HG03103 (cell line): ENCODE results near the gene SULT1C2.
"Not testable (repeated sequence)": the region's sequence is repeated elsewhere in the genome, so short reads cannot be mapped to it uniquely, and the experiment has no call there.

Source experiments
- ATAC-seq: cut with Tn5 transposase; IDR thresholded peaks from one replicate; pipeline ENCODE4 v1.9.1; 2021; ENCODE audit warnings: low read depth; ENCODE audit not compliant: unreplicated experiment

SULT1C2 gene

DNA sequence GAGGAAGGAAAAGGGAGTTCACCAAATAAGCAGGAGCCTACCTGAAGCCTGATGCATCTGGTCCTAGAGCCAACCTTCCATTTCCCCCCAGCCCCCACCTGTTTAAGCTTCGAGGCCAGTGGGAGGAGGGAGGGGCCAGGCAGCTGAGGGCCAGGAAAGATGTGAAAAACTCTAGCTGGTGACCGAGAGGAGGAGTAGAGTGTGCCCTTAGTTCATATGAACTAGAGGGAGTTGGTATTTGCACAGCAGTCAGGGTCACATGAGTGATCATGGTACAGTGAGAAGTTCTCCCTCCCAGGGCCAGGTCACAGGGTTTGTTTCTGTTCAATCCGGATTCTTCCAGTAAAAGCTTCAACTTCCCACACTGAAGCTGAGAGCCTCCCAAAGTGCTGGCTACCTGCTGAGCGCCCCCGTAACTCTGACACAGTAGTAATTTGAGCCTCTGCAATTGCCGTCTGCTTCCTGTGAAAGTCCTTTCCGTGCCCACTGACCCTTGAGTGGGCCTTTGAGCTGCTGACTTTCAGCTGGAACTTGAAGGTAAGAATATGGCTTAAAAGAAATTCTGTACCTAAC is at the start of gene SULT1C2:
Gene SULT1C2 (plus strand): TSS at position 362 of the 573 bp plus-strand sequence. CDS start 4,773 bp downstream, outside the sequence.
- no peak for ATAC-seq

DNA sequence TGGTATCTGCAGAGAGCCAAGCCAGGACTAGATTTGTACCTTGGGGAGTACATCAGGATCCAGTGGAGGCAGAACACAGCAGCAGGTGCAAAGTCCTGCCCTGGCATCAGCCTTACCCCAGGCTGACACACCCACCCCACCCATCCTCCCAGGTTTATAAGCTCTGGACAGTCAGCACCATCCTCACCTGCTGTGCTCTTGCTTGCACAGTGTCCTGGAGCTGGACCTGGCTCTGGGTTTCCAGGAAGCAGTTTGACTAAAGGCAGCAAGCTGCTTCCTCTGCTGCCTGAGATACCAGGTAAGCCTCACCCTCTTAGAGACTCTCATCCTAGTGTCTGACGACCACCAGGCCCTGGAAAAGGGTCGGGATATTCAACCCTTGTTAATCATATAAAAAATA is 48.9 kb upstream of the SULT1C2 start, which contains the start of gene SULT1C3:
Gene SULT1C3 (plus strand): TSS at position 183 of the 400 bp plus-strand sequence. CDS start 7,227 bp downstream, outside the sequence.
- no peak for ATAC-seq

DNA sequence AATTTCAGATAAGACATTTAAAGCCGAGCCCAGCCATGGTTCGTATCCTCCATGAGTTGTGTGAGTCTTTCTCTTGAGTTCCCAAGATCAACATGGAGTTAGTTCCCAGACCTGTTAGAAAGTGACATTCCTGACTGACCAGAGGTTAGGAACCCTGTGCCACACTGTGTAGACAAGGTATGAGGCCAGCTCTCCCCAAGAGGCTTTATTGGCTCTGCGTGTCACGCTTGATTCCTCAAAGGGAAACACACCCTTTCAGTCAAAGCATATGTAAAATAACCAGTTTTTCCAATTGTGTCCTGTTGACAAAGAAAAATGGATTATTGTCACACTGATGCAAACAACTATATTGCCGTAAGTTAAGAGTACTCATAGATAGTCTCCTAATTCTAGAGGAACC is 47.7 kb upstream of the SULT1C2 start:
- no peak for ATAC-seq

DNA sequence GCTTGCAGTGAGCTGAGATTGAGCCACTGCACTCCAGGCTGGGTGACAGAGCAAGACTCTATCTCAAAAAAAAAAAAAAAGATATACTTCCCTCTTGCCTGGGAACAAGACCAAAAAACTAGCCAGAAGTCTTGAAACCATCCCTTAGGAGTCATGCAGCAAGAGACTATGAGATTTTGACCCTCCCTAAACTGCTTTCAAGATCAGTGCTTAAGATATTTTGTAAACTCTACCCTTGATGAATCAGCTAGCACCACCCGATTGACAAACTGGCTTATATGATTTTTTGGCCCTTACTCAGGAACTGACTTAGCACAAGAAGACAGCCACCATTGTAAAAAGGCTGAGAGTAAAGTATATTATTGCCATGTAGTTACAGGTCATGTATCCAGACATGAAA is 45.1 kb upstream of the SULT1C2 start:
- ATAC-seq, result no peak

DNA sequence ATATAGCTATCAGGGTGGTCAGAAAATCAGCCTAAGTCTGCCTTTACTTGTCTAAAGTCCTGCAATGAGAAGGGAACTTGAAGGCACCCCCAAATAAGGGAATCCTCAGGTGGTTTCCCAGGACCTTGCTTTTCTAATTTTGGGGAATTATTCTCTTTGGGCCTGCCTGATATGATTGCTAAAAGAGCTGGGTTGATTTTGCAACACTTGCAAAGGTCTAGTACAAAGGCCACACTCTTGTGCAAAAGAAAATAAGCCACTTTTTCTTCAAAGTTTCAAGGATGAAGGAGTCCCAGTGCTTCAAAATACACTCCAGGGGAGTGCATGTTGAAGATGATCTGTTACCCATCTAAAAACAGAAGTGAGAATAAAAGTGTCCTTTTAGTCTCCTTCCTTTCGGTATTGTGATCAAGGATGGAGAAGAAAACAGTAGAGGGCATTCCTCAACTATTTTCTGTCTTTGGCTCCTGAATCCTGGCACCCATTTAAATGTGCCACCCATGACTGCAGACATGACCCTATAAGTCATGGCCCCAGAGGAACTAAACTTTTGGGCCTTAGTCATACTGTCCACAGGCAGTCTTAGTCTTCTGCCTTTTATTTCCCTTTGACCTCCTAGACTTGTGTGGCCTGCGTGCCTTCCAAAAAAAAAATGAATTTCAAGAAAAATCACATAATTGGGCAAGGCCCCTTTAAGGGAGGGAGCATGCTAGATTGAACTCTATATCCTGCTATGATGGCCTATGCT is 43.9 kb upstream of the SULT1C2 start:
- no peak for ATAC-seq

DNA sequence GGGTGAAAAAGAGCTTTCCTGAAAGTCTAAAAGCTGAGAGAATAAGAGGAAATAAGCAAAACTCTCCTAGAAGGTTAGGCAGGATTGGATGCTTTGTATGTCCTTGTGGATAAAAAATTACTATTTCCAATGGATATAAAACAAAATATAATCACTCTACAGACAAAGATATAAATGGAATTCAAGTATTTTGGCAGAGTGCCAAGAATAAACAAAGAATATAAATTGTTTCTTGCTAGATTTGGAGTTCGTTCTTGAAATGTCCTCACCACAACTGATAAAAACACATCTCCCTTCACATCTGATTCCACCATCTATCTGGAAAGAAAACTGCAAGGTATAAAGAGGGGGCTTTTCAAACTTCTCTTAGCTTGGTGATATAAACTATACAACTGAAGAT is 35.6 kb upstream of the SULT1C2 start:
- no peak for ATAC-seq

DNA sequence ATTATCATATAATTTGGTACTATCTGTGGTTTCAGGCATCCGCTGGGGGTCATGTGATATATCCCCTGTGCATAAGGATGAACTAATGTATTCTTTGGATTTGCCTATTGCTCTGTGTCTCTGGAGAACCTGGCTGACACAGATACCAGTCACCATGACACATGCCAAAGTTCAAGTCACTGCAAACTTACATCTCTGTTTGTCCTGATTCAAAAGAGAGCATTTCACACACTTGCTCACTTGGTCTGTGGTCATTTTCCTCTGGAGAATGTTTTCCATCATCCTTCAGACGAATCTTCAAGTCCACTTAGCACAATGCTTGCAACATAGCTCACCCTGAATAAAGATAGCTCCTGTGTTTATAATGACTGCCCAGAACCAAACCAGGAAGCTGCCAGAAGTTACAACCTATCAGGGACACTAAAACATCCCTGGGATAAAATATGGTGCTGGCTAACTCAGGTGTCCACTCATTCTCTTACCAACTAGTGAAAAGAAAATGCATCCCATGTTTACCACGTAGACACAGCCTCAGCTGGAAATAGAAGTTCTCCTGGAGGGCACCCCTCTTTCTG is 30.9 kb upstream of the SULT1C2 start:
- no peak for ATAC-seq

DNA sequence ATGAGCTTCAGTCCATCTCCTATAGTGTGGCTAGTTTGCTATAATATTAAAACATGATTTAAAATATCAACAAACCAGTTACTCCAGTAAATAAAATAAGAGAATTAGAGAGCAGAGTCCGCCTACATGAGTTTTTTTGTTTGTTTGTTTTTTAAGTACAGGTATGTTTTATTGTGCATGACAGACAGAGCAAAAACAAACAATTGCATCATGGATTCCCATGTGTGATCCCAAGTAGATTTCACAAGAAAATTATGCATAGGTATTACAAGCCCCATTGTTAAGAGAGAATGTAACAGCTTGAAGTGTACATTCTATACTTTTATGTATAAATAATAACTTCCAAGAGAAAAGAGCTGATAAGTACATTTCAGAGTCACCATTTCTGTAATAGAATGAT is 27.9 kb upstream of the SULT1C2 start:
- no peak for ATAC-seq

DNA sequence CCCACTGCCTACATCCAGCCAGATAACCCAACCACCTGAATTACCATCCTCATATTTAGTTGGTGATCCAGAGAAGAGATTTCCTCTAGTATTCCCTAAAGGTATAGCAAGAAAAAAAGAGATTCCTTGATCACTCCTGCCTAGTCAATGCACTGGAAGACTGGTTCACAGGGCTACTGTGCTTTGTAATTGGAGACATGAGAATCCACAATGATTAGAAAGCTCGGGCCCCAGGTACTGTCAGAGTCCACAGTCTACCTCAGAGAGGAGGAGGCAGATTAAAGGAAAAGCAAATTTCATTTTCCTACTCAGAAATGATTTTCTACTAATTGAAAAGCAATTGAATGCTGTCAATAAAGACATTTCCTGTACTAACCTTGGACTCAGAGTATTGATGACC is 26.7 kb upstream of the SULT1C2 start:
- ATAC-seq, result no peak

DNA sequence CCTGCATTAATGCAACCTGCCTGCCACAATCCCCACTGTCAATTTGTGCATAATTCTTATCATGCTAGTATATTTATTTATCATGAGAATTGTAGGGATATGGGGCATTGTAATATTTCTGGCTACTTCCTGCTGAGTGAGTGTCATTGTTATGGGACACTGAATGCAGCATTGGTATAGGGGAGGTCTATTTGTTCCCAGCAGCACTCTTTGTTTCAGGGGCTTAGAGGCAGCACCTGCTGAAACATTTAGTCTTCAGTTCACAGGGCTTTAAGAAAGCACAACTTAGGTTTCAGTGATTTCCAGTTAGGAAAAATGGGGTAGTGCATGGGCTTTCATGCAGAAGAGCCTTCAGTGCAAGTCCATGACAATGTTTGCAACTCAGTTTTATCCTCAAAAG is 25.3 kb upstream of the SULT1C2 start:
- no peak for ATAC-seq

DNA sequence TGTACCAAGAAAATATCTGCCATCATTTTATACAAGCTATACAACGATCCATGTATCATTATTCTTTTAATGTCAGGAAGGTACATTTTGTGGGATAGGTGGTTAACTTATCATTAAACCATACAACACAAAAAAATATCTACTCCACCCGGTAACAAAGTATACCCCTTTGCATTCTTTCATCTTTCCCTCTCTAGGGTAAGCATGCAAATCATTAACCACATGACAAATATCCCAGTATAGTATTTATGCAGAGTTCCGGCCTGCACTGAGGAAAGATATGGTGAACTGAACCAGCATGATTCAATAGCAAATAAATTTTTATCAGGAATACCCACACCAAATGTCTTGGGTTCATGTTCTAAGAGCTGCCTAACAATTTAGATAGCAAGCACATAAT is 22.5 kb upstream of the SULT1C2 start:
- ATAC-seq, result no peak

DNA sequence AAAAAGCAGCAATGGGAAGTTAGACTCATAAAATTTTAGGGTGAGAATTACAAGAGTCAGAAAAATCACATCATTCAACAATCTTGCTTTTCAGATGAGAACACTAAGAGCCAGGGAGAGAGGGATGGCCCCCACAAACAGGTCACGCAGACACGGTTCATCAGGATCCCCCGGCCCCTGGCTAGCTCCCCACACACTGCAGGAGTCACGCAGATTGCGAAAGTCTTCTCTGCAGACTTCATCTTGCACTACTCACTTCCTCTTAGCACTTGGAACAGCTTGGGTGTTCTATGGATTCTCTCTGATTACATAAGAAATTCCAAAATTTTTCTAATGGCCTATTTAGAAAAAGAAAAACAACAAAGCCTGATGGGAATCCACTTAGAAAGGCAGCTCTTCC is 21.6 kb upstream of the SULT1C2 start:
- no peak for ATAC-seq

DNA sequence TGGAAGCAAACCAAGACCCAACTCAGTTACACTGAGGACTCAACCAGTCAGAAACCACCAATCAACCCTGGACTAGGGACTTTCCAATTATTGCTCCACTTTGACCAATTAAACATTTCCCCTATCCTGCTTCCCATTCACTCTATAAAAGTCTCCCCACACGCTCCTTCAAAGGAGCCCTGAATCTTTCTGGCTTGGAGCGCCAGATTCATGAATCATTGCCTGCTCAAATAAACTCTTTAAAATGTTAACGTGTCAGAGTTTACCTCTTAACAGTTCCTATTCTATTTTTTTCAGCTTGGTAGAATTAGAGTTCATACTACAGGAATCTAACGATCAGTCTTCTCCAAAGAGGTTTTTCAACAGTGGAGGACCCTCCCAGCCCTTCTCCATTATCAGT is 20.7 kb upstream of the SULT1C2 start:
- ATAC-seq, result no peak

DNA sequence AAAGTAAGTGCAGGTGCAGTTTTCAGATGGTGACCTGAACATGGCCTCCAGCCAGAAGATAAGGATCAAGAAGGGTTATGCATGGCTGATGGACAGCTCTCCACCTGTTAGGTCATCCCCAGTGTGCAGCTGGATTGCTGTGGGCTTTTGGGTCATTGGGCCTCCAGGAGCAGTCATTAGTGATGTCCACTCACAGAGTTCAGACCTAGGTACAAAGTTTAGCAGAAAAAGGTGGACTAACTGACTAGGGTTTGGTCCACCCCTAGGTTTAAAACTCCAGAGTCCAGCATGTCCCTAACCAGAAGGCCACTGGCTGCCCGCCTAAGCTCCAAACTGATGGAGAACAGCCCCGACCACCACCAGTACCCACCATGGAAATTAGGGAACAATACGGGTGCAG is 18.3 kb upstream of the SULT1C2 start:
- no peak for ATAC-seq

DNA sequence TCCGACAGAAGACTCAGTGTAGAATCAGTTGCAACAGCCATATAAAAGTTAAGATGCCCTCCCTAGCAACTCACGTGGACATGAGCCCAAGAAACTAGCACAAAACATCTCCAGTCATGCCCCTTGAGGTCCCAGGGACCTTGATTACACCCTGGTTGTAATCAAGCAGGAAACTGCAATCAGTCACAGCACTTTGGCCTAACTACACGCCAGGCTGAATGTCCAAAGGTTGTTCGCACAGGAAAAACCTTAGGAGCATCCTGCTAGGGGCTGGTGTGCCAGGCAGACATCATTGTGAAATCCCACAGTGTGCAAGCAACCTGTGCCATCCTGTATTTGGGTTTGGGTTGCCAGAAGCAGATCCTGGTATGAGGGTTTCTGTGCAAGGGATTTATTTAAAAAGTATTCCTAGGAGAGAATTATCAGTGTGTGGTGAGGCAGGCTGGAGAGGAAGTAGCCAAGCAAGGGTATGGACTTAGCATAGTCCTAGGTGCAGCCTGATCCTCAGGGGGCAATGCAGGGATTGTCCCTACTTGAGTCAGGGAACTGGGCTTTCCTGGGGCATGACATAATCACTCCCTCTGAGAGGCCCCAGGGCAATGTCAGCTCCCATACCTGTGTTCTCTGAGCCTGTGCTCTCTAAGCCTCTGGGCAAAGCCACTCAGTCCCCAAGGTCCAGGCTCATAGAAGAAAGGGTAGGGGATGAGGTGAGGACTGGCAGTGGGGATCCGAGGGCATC is 17.8 kb upstream of the SULT1C2 start:
- ATAC-seq, result no peak

DNA sequence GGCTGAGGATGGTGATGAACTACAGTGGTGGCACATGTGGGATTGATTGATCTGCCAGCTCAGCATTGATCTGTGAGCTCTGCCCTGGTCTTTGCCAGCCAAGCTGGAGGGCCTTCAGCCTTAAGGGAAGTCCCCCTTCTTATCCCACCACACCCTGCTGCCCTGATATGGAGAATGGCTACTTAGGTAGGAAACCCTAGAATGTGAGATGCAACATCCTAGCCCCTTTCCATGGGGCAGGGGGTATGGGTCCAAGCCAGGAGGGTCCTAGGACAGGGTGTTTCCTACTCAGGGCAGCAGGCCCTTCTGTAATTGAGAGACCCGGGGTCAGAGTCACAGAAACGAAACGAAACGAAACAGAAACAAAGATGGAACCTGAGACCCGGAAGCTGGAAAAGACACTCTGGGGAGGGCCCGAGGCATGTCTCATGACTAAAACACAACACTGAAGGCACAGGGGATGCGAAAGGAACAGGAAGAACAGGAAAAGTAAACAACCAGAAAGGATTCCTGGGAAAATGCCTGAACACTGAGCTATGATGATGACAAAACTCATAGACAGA is 16.9 kb upstream of the SULT1C2 start:
- ATAC-seq, result no peak

DNA sequence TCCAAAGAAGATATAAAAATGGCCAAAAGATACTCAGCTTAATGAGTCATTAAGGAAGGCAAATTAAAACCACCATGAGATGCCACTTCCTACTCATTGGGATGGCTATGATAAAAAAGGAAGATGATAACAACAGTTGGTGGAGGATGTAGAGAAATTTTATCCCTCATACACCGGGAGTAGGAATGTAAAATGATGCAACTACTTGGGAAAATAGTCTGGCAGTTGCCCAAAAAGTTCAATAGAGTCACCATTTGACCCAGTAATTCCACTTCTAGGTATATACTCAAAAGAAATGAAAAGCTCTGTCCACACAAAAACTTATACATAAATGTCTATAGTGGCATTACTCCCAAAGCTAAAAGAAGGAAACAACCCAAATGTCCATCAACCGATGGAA is 10.1 kb upstream of the SULT1C2 start:
- no peak for ATAC-seq

DNA sequence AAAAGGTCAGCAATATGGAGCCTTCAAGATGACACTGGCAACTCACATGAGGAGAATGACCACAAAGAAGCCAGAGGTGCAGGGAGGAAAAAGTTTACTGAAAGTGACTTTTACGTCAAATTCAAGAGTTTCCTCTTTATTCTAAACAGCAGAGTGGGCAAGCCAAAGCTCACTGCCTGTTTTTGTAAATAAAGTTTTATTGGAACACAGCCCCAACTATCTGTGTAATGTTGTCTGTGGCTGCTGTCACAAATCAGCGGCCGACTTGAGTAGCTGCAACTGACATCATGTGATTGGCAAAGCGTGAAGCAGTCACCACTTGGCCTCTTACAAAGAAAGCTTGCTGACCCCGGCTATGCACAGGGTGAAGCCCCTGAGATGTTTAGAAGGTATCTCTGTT is 9.2 kb upstream of the SULT1C2 start:
- no peak for ATAC-seq

DNA sequence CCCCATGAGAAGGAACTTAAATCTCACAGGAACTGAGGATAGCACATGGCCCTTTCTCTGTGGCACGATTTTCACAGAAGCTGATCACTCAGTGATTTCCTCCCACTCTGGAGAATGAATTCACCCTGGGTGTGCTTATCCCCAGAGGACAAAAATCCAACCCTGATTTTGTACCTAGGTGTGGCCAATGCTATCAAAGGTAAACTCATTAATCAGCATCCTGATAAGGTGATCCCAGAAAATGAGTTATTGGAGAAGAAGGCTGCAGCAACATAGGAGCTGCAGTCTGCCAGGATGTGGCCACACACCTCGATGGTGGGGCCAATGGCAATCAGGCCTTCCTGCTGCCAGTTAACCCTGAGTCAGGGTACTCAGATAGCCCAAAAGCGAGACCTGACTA is 8.2 kb upstream of the SULT1C2 start:
- ATAC-seq, result no peak

DNA sequence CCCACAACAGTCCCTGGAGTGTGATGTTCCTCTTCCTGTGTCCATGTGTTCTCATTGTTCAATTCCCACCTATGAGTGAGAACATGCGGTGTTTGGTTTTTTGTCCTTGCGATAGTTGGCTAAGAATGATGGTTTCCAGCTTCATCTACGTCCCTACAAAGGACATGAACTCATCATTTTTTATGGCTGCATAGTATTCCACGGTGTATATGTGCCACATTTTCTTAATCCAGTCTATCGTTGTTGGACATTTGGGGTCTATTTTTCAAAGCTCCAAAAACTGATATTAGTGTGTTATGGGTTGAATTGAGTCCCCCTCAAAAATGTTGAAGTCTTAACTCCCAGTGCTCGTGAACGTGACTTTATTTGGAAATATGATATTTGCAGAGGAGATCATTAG is 4.1 kb upstream of the SULT1C2 start:
- not testable (repeated sequence) for ATAC-seq

DNA sequence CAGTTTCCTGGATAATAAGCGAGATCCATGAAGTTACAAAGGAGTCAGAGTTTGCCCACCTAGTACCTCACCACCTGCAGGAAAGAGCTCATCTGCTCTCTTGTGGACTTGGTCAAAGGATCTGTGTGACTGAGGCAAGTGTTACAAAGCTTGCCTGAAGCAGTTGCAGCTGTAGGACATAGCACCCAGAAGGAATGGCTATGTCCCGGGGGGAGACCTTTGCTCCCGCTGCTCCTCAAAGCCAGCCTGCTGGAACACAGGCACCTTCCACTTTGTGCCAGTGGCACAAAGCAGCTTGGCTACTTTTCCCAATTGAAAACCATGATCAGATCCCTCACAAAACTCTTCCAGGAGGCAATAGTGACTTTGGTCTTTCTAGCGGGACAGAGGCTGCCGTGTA is 3.1 kb upstream of the SULT1C2 start:
- ATAC-seq, result no peak
